GM13977 (cell line): ENCODE measurements around the gene DGAT2.

ENCODE experiments used
- DNase-seq: peaks from one replicate; pipeline ENCODE4 v3.0.0; 2012; ENCODE audit warnings: low spot score
- in situ Hi-C: fragments of 300-500 bp; cut with MboI; formaldehyde crosslinking; loops from one replicate; pipeline ENCODE4 v1.12.0; 2022; ENCODE audit warnings: low sequenced_read_pairs, low pct_unique_long_range_greater_than_20kb, mixed read lengths, inconsistent platforms; ENCODE audit not compliant: unreplicated experiment
- TF ChIP-seq, protein P1 (sequence below): IDR thresholded peaks from 2 replicates; pipeline ENCODE4 v1.5.1; 2012; ENCODE audit warnings: mild to moderate bottlenecking, control low read depth; ENCODE audit not compliant: insufficient read depth; ENCODE audit errors: extremely low read depth, missing control alignments

DGAT2 gene

GRCh38 chr11:75778962-75779361, 10.4 kb downstream of the DGAT2 start:
- DNase-seq = no peak
- TF ChIP-seq, protein P1, sequence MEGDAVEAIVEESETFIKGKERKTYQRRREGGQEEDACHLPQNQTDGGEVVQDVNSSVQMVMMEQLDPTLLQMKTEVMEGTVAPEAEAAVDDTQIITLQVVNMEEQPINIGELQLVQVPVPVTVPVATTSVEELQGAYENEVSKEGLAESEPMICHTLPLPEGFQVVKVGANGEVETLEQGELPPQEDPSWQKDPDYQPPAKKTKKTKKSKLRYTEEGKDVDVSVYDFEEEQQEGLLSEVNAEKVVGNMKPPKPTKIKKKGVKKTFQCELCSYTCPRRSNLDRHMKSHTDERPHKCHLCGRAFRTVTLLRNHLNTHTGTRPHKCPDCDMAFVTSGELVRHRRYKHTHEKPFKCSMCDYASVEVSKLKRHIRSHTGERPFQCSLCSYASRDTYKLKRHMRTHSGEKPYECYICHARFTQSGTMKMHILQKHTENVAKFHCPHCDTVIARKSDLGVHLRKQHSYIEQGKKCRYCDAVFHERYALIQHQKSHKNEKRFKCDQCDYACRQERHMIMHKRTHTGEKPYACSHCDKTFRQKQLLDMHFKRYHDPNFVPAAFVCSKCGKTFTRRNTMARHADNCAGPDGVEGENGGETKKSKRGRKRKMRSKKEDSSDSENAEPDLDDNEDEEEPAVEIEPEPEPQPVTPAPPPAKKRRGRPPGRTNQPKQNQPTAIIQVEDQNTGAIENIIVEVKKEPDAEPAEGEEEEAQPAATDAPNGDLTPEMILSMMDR = no peak
- in situ Hi-C loops = no loop called here

GRCh38 chr11:75779960-75780359, 11.4 kb downstream of the DGAT2 start:
- in situ Hi-C loops = no loop called here
- DNase-seq = no peak

GRCh38 chr11:75780888-75781287, 12.3 kb downstream of the DGAT2 start:
- in situ Hi-C loops = no loop called here
- TF ChIP-seq, protein P1 = no peak
- DNase-seq = no peak

More at GRCh38 chr11:75779960-75780359, 11.4 kb downstream of the DGAT2 start:
- TF ChIP-seq, protein P1 = no peak

GRCh38 chr11:75781296-75781695, 12.7 kb downstream of the DGAT2 start:
- in situ Hi-C loops = no loop called here
- TF ChIP-seq, protein P1 = no peak
- no peak for DNase-seq

DNA sequence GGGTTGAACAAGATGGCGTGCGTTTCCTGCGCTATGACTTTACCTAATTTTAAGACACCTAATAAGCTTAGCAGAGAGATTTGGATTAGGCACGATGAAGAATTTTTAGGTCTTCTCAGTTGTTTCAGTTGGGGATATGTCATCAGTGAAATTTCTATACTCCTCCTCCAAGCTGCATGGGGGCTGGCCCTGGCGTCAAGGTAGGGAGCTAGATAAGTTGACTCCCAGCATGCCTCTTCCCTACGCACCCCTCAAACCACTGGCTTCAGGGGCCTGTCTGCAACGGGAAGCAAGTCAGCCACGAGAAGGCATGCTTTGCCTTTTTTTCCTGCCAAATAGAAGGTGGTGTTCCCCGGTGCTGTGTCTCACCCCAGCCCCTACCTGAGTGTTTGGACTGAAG, 13.3 kb downstream of the DGAT2 start:
- DNase-seq = no peak
- in situ Hi-C loops = no loop called here
- TF ChIP-seq, protein P1 = no peak

DNA sequence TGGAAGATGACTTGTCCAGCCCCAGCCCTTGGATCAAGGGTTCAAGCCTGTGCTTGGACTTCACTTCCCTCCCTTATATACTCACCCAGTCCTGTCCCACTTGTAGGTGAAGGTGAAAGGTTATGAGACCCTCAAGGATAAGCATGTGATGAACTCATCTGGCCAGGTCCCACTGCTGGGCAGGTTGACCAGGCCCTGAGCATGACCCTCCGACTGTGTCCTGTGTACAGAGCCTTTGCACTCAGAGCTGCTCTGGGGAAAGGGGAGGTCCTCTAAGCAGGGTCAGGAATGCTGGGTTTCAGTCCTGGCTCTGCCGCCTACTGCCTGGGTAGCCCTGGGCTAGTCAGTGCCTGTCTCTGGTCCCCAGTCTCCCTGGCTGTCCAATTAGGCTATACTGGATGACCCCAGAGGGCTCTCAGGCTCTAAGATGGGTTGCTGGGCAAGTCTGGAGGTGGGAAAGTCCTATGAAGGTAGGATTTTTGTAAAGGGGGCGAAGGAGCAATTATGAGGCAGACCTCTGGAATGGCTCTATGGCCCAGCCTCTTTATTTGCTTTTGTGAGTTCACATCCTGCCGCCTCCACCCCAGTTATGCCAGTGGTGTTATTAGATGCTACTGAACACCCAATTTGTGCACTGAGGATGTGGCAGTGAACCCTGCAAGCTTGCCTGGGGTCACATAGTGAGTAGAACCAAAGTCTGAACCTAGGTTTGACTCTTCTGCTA, 14.1 kb downstream of the DGAT2 start:
- TF ChIP-seq, protein P1 = no peak
- in situ Hi-C loops = no loop called here
- no peak for DNase-seq
